ENCODE results near the gene VPS13D.
A peak's percentile ranks its signal among the peaks of the same experiment; 100 is the strongest.
"Not testable (repeated sequence)": the region's sequence is repeated elsewhere in the genome, so short reads cannot be mapped to it uniquely, and the experiment has no call there.

VPS13D gene

GRCh38 chr1:12287869-12288268 is 58.0 kb downstream of the VPS13D start:
- no peak for DNase-seq (ENCODE audit: low read depth, low spot score)

GRCh38 chr1:12290828-12291227 is 61.0 kb downstream of the VPS13D start:
- DNase-seq (ENCODE audit: low read depth, low spot score) = no peak

- DNase-seq (ENCODE audit: low read depth, low spot score) = no peak
Observed at GRCh38 chr1:12293416-12293815, 63.6 kb downstream of the VPS13D start.

DNA sequence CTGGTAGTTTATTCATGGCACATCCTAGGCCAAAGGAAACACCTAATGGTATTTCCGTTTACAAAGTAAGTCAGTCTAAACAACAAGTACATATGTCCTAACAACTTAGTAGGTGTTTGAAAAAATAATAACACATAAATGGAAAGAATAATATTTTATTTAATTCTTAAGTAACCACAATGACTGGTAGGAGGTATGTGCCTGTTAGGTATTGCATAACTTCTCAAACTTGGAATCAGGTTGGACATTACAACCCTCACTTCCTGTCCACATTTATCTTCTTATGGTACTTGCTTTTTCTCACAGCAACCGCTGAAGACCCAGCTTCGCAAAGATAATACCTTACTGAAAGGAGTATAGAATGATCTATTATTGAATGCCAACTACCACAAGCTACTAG is 64.2 kb downstream of the VPS13D start:
- no peak for DNase-seq (ENCODE audit: low read depth, low spot score)

DNA sequence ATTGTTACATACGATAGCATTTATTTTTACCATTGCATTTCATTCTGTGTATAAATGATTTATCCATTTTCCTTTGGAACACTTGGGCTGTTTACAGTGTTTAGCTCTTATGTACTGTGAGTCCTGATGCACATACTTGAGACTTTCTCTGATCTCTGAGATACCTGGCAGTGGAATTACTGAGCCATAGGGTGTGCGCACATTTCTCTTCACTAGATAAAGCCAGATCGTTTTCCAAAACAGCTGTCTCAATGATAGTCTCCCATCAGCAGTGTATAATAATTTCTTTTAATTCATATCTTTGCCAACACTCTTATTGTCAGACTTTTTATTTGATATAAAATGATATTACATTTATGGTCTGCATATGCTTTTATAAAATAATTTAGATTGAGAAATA is 66.2 kb downstream of the VPS13D start:
- no peak for DNase-seq (ENCODE audit: low read depth, low spot score)

- DNase-seq (ENCODE audit: low read depth, low spot score) = no peak
Observed at GRCh38 chr1:12296623-12297022, 66.8 kb downstream of the VPS13D start.

- DNase-seq (ENCODE audit: low read depth, low spot score) = no peak
Observed at GRCh38 chr1:12300706-12301105, 70.9 kb downstream of the VPS13D start.

- DNase-seq (ENCODE audit: low read depth, low spot score) = no peak
Observed at GRCh38 chr1:12301518-12302237, 71.8 kb downstream of the VPS13D start.

DNA sequence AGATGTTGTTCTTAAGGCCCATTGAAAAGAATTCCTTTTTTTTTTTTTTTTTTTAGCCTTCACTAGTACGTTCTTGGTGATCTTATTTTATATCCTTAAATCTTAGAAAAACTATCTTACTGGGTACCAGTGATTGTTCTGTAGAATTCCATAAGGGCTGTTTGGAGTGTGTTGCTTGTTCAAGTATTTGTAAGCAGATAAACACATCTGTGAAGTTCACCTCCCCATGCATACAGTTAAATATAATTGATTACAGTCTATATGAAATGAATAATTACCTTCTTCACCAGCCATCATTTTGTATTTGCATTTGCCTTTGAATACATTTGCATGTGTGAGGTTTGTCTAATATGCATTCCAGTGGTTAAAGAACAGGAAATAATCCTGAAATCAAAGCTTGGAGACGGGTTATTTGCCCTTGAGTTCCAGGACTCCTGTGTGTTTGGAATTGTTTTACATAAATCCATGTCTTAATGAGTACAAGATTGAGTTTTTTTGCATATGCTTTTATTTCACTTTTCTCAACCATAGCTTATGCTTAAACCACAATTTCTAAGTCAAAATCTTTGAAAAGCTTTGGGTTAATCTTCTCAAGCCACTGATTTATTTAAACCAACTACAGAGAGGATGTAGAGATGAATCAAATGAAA is 73.1 kb downstream of the VPS13D start:
- no peak for DNase-seq (ENCODE audit: low read depth, low spot score)

- DNase-seq (ENCODE audit: low read depth, low spot score) = no peak
Observed at GRCh38 chr1:12305377-12305776, 75.5 kb downstream of the VPS13D start.

GRCh38 chr1:12309783-12310742 is 80.2 kb downstream of the VPS13D start:
- DNase-seq (ENCODE audit: low read depth, low spot score) = peak; percentile 71

DNA sequence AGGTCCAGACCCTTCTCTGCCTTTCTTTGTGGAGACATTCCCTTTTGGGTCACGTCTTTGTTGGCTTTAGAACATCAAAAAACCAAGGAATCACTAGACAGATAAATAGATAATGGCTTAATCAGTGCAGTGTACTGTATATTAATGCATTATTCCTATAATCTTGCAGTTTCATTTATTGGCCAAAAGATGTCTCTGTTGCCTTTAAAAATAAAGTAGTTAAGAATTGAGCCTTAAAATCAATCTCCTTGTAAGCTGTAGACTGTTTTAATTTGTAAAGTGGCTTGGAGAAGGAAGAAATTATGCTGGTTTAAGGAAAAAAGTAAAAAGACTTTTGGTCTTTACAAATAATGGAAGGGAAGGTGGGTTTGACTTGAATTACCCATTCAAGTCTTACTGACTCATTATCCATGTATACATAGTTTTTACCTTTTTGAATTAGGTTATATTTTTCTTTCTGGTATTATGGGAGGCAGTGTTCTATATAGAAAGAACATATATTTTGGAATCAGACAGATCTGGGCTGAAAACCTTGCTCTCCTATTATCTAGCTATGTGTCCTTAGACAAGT is 84.6 kb downstream of the VPS13D start:
- no peak for DNase-seq (ENCODE audit: low read depth, low spot score)

DNA sequence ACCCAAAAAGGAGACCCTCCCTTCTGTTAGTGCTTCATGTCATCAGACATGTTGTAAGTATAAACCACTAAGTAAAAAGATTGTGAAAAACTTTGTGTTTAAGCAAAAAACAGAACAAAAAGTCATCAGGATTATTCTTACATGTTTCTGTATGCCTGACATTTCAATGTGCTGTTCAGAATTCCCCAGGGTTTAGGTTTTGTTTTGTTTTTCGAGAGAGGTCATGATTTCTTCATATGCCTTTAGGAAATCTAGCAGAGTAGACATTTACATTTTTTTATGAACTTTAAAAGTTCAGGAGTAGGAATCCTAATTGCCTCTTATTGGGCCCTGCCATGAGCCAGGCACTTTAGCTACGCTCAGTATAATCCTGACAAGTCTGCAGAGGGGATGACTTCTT is 85.3 kb downstream of the VPS13D start:
- DNase-seq (ENCODE audit: low read depth, low spot score) = no peak

GRCh38 chr1:12316331-12316730 is 86.5 kb downstream of the VPS13D start:
- no peak for DNase-seq (ENCODE audit: low read depth, low spot score)

DNA sequence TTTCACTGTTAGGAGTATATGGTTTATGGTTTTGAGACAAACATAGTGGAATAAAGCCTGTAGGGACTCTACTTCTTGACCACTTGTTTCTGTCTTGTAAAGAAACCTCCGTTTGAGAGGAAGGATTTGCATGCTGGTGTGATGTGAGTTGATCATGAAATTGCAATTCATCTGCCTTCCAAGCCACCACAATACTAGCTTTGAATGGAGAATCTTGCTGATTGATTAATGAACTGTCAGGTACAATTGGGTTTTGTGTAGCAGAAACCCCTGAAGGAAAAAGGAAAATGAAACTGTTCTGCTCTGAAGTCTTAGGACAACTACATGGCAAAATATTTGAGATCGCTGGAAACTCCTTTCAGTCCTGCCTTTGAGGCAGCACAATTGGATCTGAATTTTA is 90.7 kb downstream of the VPS13D start:
- no peak for DNase-seq (ENCODE audit: low read depth, low spot score)

DNA sequence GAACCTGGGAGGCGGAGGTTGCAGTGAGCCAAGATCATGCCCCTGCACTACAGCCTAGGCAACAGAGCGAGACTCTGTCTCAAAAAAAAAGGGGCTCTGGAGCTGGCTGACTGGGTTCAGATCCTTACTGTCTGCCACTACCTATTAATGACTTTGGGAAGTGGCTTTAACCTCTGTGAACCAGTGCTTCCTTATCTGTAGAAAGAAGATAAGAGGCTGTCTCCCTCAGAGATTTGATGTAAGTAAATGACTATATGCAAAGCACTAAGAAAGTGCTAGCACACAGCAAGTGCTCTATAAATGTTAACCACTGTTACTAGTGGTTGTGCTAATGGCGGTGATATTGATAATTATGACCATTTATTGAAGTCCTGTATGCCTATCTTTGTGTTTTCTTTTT is 94.6 kb downstream of the VPS13D start:
- no peak for DNase-seq (ENCODE audit: low read depth, low spot score)

DNA sequence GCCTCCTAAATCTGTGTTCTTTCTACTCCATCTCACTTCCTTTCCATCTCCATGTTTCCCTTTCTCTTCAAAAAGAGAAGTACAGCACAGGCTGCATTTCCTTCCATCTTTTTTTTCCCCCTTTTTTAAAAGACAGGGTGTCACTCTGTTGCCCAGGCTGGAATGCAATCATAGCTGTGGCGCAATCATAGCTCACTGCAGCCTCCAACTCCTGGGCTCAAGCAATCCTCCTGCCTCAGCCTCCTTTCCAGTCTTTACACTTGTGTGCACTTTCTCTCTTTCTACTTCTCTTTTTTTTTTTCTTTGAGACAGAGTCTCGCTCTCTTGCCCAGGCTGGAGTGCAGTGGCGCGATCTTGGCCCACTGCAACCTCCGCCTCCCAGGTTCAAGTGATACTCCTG is 95.1 kb downstream of the VPS13D start:
- not testable (repeated sequence) for DNase-seq (ENCODE audit: low read depth, low spot score)

- DNase-seq (ENCODE audit: low read depth, low spot score) = no peak
Observed at GRCh38 chr1:12326986-12327385, 97.2 kb downstream of the VPS13D start.

- no peak for DNase-seq (ENCODE audit: low read depth, low spot score)
Observed at GRCh38 chr1:12327566-12327965, 97.7 kb downstream of the VPS13D start.

DNA sequence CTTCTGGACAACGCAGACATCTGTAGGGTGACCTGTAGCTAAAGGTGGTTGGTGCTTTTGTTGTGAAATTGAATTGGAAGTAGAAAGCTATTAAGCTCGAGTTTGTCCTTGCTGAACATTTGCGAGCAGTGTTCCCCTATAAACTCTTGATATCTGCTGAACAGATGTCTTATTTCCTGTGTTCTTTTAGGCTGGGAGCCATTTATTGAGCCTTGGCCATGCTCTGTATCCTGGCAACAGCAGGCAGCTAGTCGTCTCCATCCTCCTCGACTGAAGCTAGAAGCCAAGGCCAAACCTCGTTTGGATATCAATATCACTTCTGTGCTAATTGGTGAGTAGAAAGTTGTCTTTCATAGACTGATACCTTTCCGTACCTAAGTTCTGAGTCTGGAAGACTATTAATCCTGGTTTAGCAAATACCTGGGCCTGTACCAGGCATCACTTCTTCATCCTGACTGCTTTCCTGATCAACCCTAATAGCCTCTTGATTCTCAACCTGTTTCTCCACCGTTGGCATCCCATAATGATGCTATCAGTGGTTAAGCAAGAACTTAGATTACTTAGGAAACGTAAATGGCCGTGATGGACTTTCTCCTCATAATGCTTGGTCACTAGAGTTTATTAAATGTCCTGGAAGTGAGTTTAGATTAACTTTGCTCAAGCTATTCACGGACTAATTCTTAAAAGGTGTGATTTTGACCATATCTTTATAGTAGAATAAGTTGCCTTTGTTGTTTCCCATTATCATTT is 103.4 kb downstream of the VPS13D start:
- DNase-seq (ENCODE audit: low read depth, low spot score) = no peak

GRCh38 chr1:12335815-12336214 is 106.0 kb downstream of the VPS13D start:
- no peak for DNase-seq (ENCODE audit: low read depth, low spot score)

Data from smooth muscle cell of the brain vasculature (primary cell).